ENCODE results near the gene PDZRN4.

DNA sequence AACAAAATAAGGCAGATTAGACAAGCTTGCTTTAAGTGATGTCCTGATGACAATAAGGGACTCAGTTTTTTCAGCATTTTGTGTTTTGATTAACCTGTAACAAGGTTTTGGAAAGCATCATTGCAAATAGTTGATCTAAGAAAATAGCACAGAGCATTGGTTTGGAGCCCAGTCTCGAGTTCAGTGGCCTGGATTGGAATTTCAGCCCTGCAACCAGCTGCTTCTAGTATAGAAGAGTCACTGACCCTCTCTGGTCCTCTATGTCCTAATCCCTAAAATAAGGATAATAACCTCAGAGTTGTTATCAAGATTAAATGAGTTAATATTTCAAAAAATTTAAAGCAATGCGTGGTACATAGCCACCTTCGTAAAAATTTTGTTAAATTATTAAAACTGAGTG is 25.5 kb downstream of the PDZRN4 start:
- TF ChIP-seq, protein P1, sequence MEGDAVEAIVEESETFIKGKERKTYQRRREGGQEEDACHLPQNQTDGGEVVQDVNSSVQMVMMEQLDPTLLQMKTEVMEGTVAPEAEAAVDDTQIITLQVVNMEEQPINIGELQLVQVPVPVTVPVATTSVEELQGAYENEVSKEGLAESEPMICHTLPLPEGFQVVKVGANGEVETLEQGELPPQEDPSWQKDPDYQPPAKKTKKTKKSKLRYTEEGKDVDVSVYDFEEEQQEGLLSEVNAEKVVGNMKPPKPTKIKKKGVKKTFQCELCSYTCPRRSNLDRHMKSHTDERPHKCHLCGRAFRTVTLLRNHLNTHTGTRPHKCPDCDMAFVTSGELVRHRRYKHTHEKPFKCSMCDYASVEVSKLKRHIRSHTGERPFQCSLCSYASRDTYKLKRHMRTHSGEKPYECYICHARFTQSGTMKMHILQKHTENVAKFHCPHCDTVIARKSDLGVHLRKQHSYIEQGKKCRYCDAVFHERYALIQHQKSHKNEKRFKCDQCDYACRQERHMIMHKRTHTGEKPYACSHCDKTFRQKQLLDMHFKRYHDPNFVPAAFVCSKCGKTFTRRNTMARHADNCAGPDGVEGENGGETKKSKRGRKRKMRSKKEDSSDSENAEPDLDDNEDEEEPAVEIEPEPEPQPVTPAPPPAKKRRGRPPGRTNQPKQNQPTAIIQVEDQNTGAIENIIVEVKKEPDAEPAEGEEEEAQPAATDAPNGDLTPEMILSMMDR (conservative IDR thresholded peaks at IDR 0.05; ENCODE audit: low read depth, low read length) = no peak
- TF ChIP-seq MXI1 (IDR thresholded peaks at IDR 0.05; ENCODE audit: borderline replicate concordance, low read depth, low read length) (no peak), CHD1 (IDR thresholded peaks at IDR 0.05; ENCODE audit: low read depth, low read length) (no peak)

Measured in IMR-90 (cell line).